Measurements from ENCODE around the gene ADARB1. TPM values are rescaled to one million over a fixed set of nuclear protein-coding genes. Genes with fewer than 3 reads are reported as not detected.

The ADARB1 gene
- total RNA-seq, 1 experiment from 2014 or later, result 31.9 TPM

DNA sequence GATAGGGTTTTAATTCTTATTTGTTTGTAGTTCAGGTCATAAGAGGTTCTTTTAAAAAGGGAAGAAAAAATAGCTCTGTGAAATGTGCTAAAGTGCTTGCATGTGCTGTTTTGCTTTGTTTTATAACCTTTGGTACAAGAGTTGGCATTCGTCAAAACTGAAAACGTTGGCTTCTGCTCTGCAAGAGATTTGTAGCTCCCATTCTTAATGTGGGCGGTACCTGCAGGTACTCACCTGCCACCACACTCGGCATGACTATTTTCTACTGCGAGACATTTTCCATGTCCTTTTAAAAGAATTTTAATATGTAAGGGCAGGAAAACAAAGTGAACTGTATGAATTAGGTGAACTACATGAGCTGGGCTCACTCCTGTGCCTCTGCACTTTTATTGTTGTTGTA lies 92.6 kb downstream of the ADARB1 start:
- Histone ChIP-seq H3K27ac (ENCODE audit: low read depth, low read length, poor library complexity, severe bottlenecking) (peak overlapping the region; percentile 37), H3K4me1 (ENCODE audit: insufficient read depth, low read length, poor library complexity, severe bottlenecking) (peaks cover 31% of the 10 kb centered on the region), H3K9me3 (ENCODE audit: low read depth, low read length, poor library complexity, severe bottlenecking) (no peaks in the 10 kb centered on the region), H3K27me3 (replicated peaks; ENCODE audit: insufficient read depth, low read depth, low read length, poor library complexity) (no peaks in the 10 kb centered on the region), H3K4me3 (ENCODE audit: low read depth, low read length, poor library complexity, severe bottlenecking) (no peak overlapping the region), H3K36me3 (ENCODE audit: insufficient read depth, low read length, poor library complexity, severe bottlenecking) (no peaks in the 10 kb centered on the region)
- TF ChIP-seq EZH2 (IDR thresholded peaks at IDR 0.05; ENCODE audit: borderline replicate concordance, low read depth, low read length, poor library complexity, severe bottlenecking) (no peak), CTCF (conservative IDR thresholded peaks at IDR 0.05; ENCODE audit: low read depth, low read length) (no peak)
- no peak for DNase-seq (ENCODE audit: low spot score)
- intact Hi-C loops (cut with micrococcal nuclease; ENCODE audit: unreplicated experiment), result no loop called here
- no TSS peak for BruUV-seq (replicated peaks)
- ChIA-PET CTCF (no interaction called here), POLR2A (ENCODE audit: low non-redundant PET) (interaction anchor here (0.7 kb wide), 2 partner anchors 70 to 183 kb away, joined by 3 to 4 read pairs; no protein-coding TSS in a partner anchor)

- H3K4me1 ChIP-seq (ENCODE audit: insufficient read depth, low read length, poor library complexity, severe bottlenecking), result peaks cover 31% of the 10 kb centered on the region
- no peaks in the 10 kb centered on the region for H3K27me3 ChIP-seq (replicated peaks; ENCODE audit: insufficient read depth, low read depth, low read length, poor library complexity)
- intact Hi-C loops (cut with micrococcal nuclease; ENCODE audit: unreplicated experiment), result no loop called here
- DNase-seq (ENCODE audit: low spot score), result peak; percentile 9
- no peaks in the 10 kb centered on the region for H3K36me3 ChIP-seq (ENCODE audit: insufficient read depth, low read length, poor library complexity, severe bottlenecking)
- H3K4me3 ChIP-seq (ENCODE audit: low read depth, low read length, poor library complexity, severe bottlenecking), result no peak overlapping the region
- ChIA-PET POLR2A (ENCODE audit: low non-redundant PET) (interaction anchor here (0.7 kb wide), 1 partner anchor 35 kb away, joined by 3 read pairs; no protein-coding TSS in a partner anchor), CTCF (interaction anchor here (0.5 kb wide), 1 partner anchor 388 kb away, joined by 4 read pairs; no protein-coding TSS in a partner anchor)
- TF ChIP-seq CTCF (conservative IDR thresholded peaks at IDR 0.05; ENCODE audit: low read depth, low read length) (no peak), EZH2 (IDR thresholded peaks at IDR 0.05; ENCODE audit: borderline replicate concordance, low read depth, low read length, poor library complexity, severe bottlenecking) (no peak)
- H3K27ac ChIP-seq (ENCODE audit: low read depth, low read length, poor library complexity, severe bottlenecking), result peak overlapping the region; percentile 83
- no TSS peak for BruUV-seq (replicated peaks)
- H3K9me3 ChIP-seq (ENCODE audit: low read depth, low read length, poor library complexity, severe bottlenecking), result no peaks in the 10 kb centered on the region
Measured at GRCh38 chr21:45167796-45168222, 93.4 kb downstream of the ADARB1 start.

DNA sequence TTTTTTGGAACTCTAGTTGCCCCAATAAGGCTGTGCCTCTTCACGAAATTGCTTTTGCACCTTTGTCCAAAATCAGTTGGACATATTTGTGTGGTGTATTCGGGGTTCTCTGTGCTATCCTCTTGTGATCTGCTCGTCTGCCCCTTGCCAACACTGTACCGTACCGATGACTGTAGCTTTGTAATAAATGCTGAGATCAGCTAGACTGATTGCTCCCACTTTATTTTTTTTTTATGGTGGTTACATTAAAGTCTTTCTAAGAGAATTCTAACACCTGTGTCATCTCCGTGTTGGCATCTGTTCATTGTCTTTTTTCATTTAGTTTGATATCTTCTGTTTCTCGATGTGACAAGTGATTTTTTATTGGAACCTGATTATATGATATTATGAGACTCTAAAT lies 94.1 kb downstream of the ADARB1 start:
- POLR2A ChIA-PET (ENCODE audit: low non-redundant PET), result interaction anchor here (0.7 kb wide), 1 partner anchor 35 kb away, joined by 3 read pairs; no protein-coding TSS in a partner anchor
- BruUV-seq (replicated peaks), result no TSS peak
- intact Hi-C loops (cut with micrococcal nuclease; ENCODE audit: unreplicated experiment), result no loop called here

More for the DNA sequence above, 94.1 kb downstream of the ADARB1 start:
- H3K27me3 ChIP-seq (replicated peaks; ENCODE audit: insufficient read depth, low read depth, low read length, poor library complexity), result no peaks in the 10 kb centered on the region
- H3K9me3 ChIP-seq (ENCODE audit: low read depth, low read length, poor library complexity, severe bottlenecking), result no peaks in the 10 kb centered on the region
- H3K36me3 ChIP-seq (ENCODE audit: insufficient read depth, low read length, poor library complexity, severe bottlenecking), result no peaks in the 10 kb centered on the region
- H3K4me1 ChIP-seq (ENCODE audit: insufficient read depth, low read length, poor library complexity, severe bottlenecking), result peaks cover 31% of the 10 kb centered on the region
- DNase-seq (ENCODE audit: low spot score), result peak; percentile 22
- no peak overlapping the region for H3K4me3 ChIP-seq (ENCODE audit: low read depth, low read length, poor library complexity, severe bottlenecking)
- CTCF ChIA-PET, result interaction anchor here (0.5 to 1.1 kb wide), 3 partner anchors 28 to 388 kb away, joined by 4 to 6 read pairs (median 6); no protein-coding TSS in a partner anchor
- peak overlapping the region; percentile 83 for H3K27ac ChIP-seq (ENCODE audit: low read depth, low read length, poor library complexity, severe bottlenecking)
- TF ChIP-seq EZH2 (IDR thresholded peaks at IDR 0.05; ENCODE audit: borderline replicate concordance, low read depth, low read length, poor library complexity, severe bottlenecking) (no peak), CTCF (conservative IDR thresholded peaks at IDR 0.05; ENCODE audit: low read depth, low read length) (no peak)
